Liver (tissue), 3 donors: ENCODE data around the gene PLA2R1.

Experiments
- MAX ChIP-seq: IDR thresholded peaks from 2 replicates; pipeline ENCODE4 v1.6.1; 2016; ENCODE audit warnings: antibody characterized with exemption
- NR2F2 ChIP-seq: IDR thresholded peaks from 2 replicates; pipeline ENCODE4 v1.6.1; 2016; ENCODE audit warnings: antibody characterized with exemption
- YY1 ChIP-seq: IDR thresholded peaks from 2 replicates; pipeline ENCODE4 v1.6.1; 2016; ENCODE audit warnings: antibody characterized with exemption, mild to moderate bottlenecking
- TF ChIP-seq, protein P1 (sequence below): fragments of 150-350 bp; IDR thresholded peaks from 2 replicates; pipeline ENCODE4 v1.5.1; 2017; ENCODE audit warnings: improper control_type of control experiment, low read depth, low read length; ENCODE audit not compliant: missing input control
- donor health status: healthy.
- donor health status: healthy.

DNA sequence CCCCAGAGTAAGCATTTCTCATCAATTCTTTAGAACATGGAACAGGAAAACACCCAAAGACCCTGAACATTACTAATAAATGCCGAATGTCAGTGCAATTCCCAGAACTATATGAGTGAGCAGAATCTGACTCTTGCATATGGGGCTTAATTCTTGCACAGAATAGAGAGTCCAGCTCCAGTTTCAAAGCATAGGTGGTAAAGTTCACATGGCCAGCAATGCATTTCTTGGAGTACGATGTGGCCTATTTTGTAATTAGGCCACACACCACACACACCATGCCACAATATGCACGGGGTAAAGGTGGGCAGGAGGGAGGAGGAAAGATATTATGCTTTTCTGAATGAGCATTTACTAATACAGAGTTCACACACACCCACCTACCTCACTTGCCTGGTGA is 56.5 kb downstream of the PLA2R1 start:
- no peak for TF ChIP-seq MAX
- TF ChIP-seq YY1 = no peak
- TF ChIP-seq NR2F2 = no peak
- TF ChIP-seq, protein P1, sequence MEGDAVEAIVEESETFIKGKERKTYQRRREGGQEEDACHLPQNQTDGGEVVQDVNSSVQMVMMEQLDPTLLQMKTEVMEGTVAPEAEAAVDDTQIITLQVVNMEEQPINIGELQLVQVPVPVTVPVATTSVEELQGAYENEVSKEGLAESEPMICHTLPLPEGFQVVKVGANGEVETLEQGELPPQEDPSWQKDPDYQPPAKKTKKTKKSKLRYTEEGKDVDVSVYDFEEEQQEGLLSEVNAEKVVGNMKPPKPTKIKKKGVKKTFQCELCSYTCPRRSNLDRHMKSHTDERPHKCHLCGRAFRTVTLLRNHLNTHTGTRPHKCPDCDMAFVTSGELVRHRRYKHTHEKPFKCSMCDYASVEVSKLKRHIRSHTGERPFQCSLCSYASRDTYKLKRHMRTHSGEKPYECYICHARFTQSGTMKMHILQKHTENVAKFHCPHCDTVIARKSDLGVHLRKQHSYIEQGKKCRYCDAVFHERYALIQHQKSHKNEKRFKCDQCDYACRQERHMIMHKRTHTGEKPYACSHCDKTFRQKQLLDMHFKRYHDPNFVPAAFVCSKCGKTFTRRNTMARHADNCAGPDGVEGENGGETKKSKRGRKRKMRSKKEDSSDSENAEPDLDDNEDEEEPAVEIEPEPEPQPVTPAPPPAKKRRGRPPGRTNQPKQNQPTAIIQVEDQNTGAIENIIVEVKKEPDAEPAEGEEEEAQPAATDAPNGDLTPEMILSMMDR = no peak
